GM21423 (cell line): ENCODE data around the gene CTSW.

ENCODE experiments used
- ATAC-seq: cut with Tn5 transposase; IDR thresholded peaks from one replicate; pipeline ENCODE4 v1.9.1; 2021; ENCODE audit warnings: mild to moderate bottlenecking, moderate library complexity; ENCODE audit not compliant: unreplicated experiment

CTSW gene

GRCh38 chr11:65919573-65920371, 40.1 kb downstream of the CTSW start:
- ATAC-seq: peak; percentile 40

GRCh38 chr11:65920372-65920802, 40.8 kb downstream of the CTSW start:
- ATAC-seq: no peak

GRCh38 chr11:65921033-65921555, 41.5 kb downstream of the CTSW start:
- no peak for ATAC-seq

- no peak for ATAC-seq
These were observed 42.2 kb downstream of the CTSW start for GRCh38 chr11:65921876-65922275.

- no peak for ATAC-seq
These were observed 42.9 kb downstream of the CTSW start for GRCh38 chr11:65922565-65922964.

GRCh38 chr11:65925397-65925796, 45.8 kb downstream of the CTSW start:
- ATAC-seq: no peak

- ATAC-seq: peak; percentile 83
These were observed 48.3 kb downstream of the CTSW start for GRCh38 chr11:65927904-65928397.

GRCh38 chr11:65928667-65929066, 49.0 kb downstream of the CTSW start:
- ATAC-seq: no peak

GRCh38 chr11:65931773-65932557, 52.3 kb downstream of the CTSW start:
- no peak for ATAC-seq

- no peak for ATAC-seq
These were observed 52.9 kb downstream of the CTSW start for GRCh38 chr11:65932558-65932919.
